Transverse colon (tissue), 4 donors: Measurements from ENCODE around the gene FLOT1. TPM values are rescaled to one million over a fixed set of nuclear protein-coding genes. Genes with fewer than 3 reads are reported as not detected.
"Not testable (repeated sequence)": the region's sequence is repeated elsewhere in the genome, so short reads cannot be mapped to it uniquely, and the experiment has no call there.

Source experiments
- DNase-seq: peaks from one replicate; pipeline ENCODE4 v3.0.0-alpha.2; 2019
- H3K27ac ChIP-seq, 4 donors: fragments of 200-600 bp; sonication (generic); 2 replicates each; pipeline ENCODE4 v1.5.1; 2016 to 2018; ENCODE audit warnings: inconsistent platforms in 4 of 4
- H3K27me3 ChIP-seq: fragments of 200-600 bp; sonication (generic); 2 replicates; pipeline ENCODE4 v1.5.1; 2017; ENCODE audit warnings: inconsistent platforms
- H3K36me3 ChIP-seq, 4 donors: fragments of 200-600 bp; sonication (generic); 2 replicates each; pipeline ENCODE4 v1.5.1; 2017 to 2019; ENCODE audit warnings: inconsistent platforms in 4 of 4
- H3K4me1 ChIP-seq, 4 donors: fragments of 200-600 bp; sonication (generic); 2 replicates each; pipeline ENCODE4 v1.5.1; 2017 to 2020; ENCODE audit warnings: inconsistent platforms in 4 of 4
- H3K4me3 ChIP-seq, 4 donors: fragments of 200-600 bp; sonication (generic); 1 replicate in 1 of 4; 2 replicates in 3 of 4; pipeline versions ENCODE4 v1.5.1 to v1.6.1; 2017 to 2019; ENCODE audit warnings: inconsistent platforms in 4 of 4
- H3K9me3 ChIP-seq, 2 donors: fragments of 200-600 bp; sonication (generic); 2 replicates each; pipeline ENCODE4 v1.5.1; 2017 to 2019; ENCODE audit warnings: inconsistent platforms in 2 of 2
- EP300 ChIP-seq: sonication (generic); formaldehyde crosslinking; IDR thresholded peaks from one replicate; pipeline ENCODE4 v1.6.1; 2017; ENCODE audit warnings: antibody characterized with exemption, low read depth
- POLR2A ChIP-seq: fragments of 450-650 bp; IDR thresholded peaks from one replicate; pipeline ENCODE4 v1.6.1; 2016; ENCODE audit warnings: antibody characterized with exemption, mild to moderate bottlenecking, moderate library complexity
- POLR2AphosphoS5 ChIP-seq, 3 donors: sonication (generic); formaldehyde crosslinking; IDR thresholded peaks; one replicate each; pipeline ENCODE4 v1.6.1; 2016; ENCODE audit warnings: antibody characterized with exemption in 3 of 3
- WGBS, 2 donors: methylation state at CpG; one replicate each; pipeline ENCODE4 v1.1.5; 2018; ENCODE audit warnings: low coverage in 1 of 2; 5-methylcytosine and 5-hydroxymethylcytosine counted together
- in situ Hi-C, 4 donors: fragments of 200-750 bp; cut with MboI; loops; one replicate each; pipeline versions ENCODE4 v1.15.0 to v1.15.1; 2017; ENCODE audit warnings: low sequenced_read_pairs in 3 of 4, low pct_ligation_motif_present in 1 of 4, low pct_unique_long_range_greater_than_20kb in 1 of 4
- intact Hi-C: fragments of 100-400 bp; cut with DNase I; formaldehyde crosslinking; loops from one replicate; pipeline ENCODE4 v1.15.1; 2023; ENCODE audit warnings: low total_unique reads
- total RNA-seq, 4 donors: library from RNA; depleted of rRNA; stranded (reverse); fragments of >200 nt; gene quantifications; one replicate each; pipeline ENCODE4 v1.1.0, GENCODE V29; 2016
- TF ChIP-seq, protein P1 (sequence below), 5 experiments: fragments of 200-600 bp in 3 of 5; fragments of 450-650 bp in 2 of 5; sonication (generic) in 3 of 5; IDR thresholded peaks; 1 replicate in 2 of 5; 2 replicates in 3 of 5; pipeline ENCODE4 v1.5.1; 2016 to 2017; ENCODE audit warnings: antibody characterized with exemption in 5 of 5, inconsistent platforms in 3 of 5, mild to moderate bottlenecking in 2 of 5, moderate library complexity in 1 of 5

FLOT1 gene
- total RNA-seq, 4 donors from 2014 or later: 123 to 146 (median 139) TPM

DNA sequence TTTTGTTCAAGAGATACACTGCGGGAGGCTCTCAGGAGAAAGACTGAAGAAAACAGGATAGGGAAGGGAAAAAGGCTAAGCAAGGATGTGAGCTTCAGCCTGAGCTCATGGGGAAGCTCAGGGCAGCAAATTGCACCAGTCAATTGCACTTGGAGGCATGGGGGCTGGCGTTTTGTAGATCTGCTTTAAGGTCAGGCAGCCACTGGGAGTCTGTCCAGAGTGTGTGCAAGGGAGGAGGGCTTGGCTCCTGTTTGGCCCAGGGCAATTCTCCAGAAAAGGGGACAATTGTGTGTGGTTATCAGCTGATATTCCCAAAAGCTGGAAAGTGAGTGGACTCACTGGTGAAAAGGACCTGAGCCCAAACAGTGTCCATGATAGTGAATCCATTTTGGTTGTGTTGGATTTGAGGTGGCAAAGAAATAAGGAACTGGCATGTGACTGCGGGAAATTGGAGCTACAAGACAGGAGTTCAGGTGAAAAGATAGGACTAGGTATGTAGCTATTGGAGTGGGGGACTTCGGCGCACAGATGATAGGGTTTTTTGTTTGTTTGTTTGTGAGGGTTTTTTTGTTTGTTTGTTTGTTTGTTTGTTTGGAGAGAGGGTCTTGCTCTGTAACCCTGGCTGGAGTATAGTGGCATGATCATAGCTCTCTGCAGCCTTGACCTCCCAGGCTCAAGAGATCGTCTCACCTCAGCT lies 24.1 kb upstream of the FLOT1 start:
- TF ChIP-seq POLR2AphosphoS5 (IDR thresholded peaks at IDR 0.05): no peak
- TF ChIP-seq, protein P1, sequence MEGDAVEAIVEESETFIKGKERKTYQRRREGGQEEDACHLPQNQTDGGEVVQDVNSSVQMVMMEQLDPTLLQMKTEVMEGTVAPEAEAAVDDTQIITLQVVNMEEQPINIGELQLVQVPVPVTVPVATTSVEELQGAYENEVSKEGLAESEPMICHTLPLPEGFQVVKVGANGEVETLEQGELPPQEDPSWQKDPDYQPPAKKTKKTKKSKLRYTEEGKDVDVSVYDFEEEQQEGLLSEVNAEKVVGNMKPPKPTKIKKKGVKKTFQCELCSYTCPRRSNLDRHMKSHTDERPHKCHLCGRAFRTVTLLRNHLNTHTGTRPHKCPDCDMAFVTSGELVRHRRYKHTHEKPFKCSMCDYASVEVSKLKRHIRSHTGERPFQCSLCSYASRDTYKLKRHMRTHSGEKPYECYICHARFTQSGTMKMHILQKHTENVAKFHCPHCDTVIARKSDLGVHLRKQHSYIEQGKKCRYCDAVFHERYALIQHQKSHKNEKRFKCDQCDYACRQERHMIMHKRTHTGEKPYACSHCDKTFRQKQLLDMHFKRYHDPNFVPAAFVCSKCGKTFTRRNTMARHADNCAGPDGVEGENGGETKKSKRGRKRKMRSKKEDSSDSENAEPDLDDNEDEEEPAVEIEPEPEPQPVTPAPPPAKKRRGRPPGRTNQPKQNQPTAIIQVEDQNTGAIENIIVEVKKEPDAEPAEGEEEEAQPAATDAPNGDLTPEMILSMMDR (IDR thresholded peaks at IDR 0.05): no peak
- TF ChIP-seq POLR2A: no peak
- no peak for TF ChIP-seq EP300
- H3K9me3 ChIP-seq: no peaks in the 10 kb centered on the region
- in situ Hi-C loops (no loop called here), intact Hi-C loops (no loop called here)
- no peak for DNase-seq
- H3K27me3 ChIP-seq: no peaks in the 10 kb centered on the region
- 84 to 100% methylated on average over 4 to 6 of the region's 6 CpGs for WGBS, 2 donors
- H3K36me3 ChIP-seq: no peaks in the 10 kb centered on the region
- no peak overlapping the region for H3K4me3 ChIP-seq
- H3K27ac ChIP-seq: no peak overlapping the region
- peaks cover 12 to 32% (median 25%) of the 10 kb centered on the region in 4 donors for H3K4me1 ChIP-seq

DNA sequence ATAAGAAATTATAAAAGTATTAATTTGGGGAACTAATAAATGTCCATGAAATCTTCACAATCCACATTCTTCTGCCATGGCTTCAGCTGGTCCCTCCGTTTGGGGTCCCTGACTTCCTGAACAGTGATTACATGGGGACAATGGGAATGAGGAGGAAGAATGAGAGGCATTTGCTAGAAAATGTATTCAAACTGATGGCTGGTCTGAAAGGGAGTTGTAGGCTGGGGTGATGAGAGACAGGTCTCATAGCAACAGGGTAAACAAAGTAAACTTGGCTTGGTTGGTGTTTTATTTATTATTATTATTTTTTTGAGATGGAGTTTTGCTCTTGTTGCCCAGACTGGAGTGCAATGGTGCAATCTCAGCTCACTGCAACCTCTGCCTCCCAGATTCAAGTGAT lies 23.0 kb upstream of the FLOT1 start:
- H3K9me3 ChIP-seq, H3K4me3 ChIP-seq, H3K27me3 ChIP-seq, intact Hi-C loops, H3K36me3 ChIP-seq, in situ Hi-C loops, DNase-seq, H3K27ac ChIP-seq: not testable (repeated sequence)
- peaks cover 12 to 32% (median 25%) of the 10 kb centered on the region in 4 donors for H3K4me1 ChIP-seq
- 70 to 100% methylated on average over 1 of the region's 1 CpG for WGBS, 2 donors

DNA sequence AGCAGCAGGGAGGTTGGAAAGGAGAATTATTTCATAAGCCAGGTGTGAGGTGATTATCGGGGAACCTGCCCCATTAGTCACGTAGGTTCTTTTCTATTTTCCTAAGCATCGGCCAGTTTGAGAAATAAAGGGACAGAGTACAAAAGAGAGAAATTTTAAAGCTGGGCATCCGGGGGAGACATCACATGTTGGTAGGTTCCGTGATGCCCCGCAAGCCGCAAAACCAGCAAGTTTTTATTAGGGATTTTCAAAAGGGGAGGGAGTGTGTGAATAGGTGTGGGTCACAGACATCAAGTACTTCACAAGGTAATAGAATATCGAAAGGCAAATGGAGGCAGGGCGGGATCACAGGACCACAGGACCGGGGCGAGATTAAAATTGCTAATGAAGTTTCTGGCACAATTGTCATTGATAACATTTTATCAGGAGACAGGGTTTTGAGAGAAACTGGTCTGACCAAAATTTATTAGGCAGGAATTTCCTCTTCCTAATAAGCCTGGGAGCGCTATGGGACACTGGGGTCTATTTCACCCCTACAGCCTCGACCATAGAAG lies 22.1 kb upstream of the FLOT1 start:
- in situ Hi-C loops, H3K36me3 ChIP-seq, H3K27me3 ChIP-seq, intact Hi-C loops, DNase-seq, H3K9me3 ChIP-seq, H3K4me3 ChIP-seq: not testable (repeated sequence)
- Histone ChIP-seq H3K27ac (peak overlapping the region in 3 of 4 donors; percentile 49 to 64 (median 60)), H3K4me1 (peaks cover 12 to 26% (median 23%) of the 10 kb centered on the region in 4 donors)
- WGBS, 2 donors: 71 to 76% methylated on average over 9 to 13 of the region's 13 CpGs

DNA sequence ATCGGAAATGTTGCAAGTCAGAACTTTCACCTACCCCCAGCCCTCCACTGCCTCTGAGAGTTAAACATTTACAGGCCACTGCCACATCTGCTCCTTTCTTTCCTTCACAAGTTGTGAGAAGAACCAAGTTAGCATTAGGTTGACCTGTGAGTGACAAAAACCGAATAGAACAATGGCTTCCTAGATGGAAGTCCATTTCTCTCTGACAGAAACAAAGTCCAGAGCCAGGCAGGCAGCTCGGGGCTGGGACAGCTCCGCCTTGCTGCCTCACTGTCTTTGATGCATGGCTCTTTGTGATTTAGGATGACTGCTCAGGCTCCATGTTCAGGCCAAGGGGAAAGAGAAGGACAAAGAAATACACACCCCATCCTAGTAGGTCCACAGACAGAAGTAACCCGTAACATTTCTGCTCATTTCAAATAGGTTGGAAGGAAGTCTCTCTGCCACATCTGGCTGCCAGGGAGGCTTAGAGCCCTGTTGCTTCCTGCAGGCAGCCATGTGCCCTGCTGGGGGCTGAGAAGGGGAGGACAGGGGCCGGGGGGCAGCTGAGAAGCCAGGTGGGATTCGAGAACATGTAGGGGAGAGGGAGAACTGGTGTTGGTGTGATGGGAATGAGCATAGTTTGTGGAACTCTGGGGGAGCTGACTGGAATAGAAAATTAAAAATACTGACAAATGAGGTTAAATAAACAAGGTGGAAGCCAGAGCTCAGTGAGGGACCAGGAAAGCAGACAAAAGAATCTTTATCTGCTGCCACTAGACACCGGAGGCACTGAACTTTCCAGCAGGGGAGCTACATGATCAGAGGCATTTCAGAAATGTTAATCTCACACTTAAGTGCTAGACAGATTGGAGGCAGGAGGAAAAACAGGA lies 21.4 kb upstream of the FLOT1 start:
- in situ Hi-C loops (no loop called here), intact Hi-C loops (no loop called here)
- Histone ChIP-seq H3K27me3 (no peaks in the 10 kb centered on the region), H3K4me3 (no peak overlapping the region), H3K9me3 (no peaks in the 10 kb centered on the region), H3K27ac (peak overlapping the region; percentile 5 to 64 (median 54)), H3K4me1 (peaks cover 12 to 26% (median 16%) of the 10 kb centered on the region in 4 donors), H3K36me3 (no peaks in the 10 kb centered on the region)
- whole genome bisulfite sequencing, 2 donors: 28 to 36% methylated on average over 3 to 8 of the region's 8 CpGs
- DNase-seq: no peak
- TF ChIP-seq POLR2AphosphoS5 (IDR thresholded peaks at IDR 0.05): peak in 1 of 3 donors; percentile 8
- no peak for TF ChIP-seq EP300

DNA sequence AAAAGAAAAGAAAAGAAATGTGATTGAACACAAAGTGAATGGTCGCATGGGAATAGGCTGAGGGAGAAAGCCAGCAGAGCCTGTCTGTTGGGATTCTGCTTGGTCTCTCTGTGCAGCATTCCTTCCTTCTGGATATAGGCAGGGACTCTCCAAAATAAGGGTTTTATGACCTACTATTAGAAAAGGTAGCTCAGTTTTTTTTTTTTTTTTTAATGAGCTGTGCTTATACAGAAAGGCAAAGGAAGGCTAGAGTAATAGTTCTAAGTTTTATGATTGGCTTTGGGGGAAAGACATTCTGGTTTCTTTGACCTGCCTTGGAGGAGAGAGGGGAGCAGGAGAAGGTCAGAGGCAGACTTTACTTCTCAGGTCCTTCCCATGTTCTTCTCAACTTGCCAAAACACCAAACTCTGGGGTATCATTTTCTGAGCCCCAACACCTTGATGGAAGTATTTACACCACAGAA lies 20.7 kb upstream of the FLOT1 start:
- H3K4me1 ChIP-seq: peaks cover 12 to 20% (median 14%) of the 10 kb centered on the region in 4 donors
- intact Hi-C loops: no loop called here
- H3K4me3 ChIP-seq: no peak overlapping the region
- TF ChIP-seq POLR2AphosphoS5 (IDR thresholded peaks at IDR 0.05) (no peak), EP300 (no peak), POLR2A (no peak)
- TF ChIP-seq, protein P1 (IDR thresholded peaks at IDR 0.05): no peak
- H3K9me3 ChIP-seq: no peaks in the 10 kb centered on the region
- H3K36me3 ChIP-seq: no peaks in the 10 kb centered on the region
- no peaks in the 10 kb centered on the region for H3K27me3 ChIP-seq
- in situ Hi-C loops: no loop called here
- no peak for DNase-seq
- 53 to 60% methylated on average over 1 of the region's 1 CpG for WGBS, 2 donors
- peak overlapping the region; percentile 5 to 64 (median 54) for H3K27ac ChIP-seq
